ENCODE data around the gene FRRS1.
"Not testable (repeated sequence)": the region's sequence is repeated elsewhere in the genome, so short reads cannot be mapped to it uniquely, and the experiment has no call there.

Gene FRRS1

GRCh38 chr1:99801584-99801983 is 35.1 kb upstream of the FRRS1 start:
- DNase-seq (ENCODE audit: low spot score): no peak
- TF ChIP-seq CTCF (IDR thresholded peaks at IDR 0.05; ENCODE audit: borderline replicate concordance, control extremely low read depth, extremely low read depth, insufficient read depth, missing control alignments): no peak
- in situ Hi-C loops (cut with MboI; ENCODE audit: low sequenced_read_pairs, unreplicated experiment): loop anchor here (10.0 kb wide), 2 partner anchors 653 to 1063 kb away; no protein-coding TSS in a partner anchor

- in situ Hi-C loops (cut with MboI; ENCODE audit: low sequenced_read_pairs, unreplicated experiment); DNase-seq (ENCODE audit: low spot score): not testable (repeated sequence)
Observed at GRCh38 chr1:99793861-99794260, 27.4 kb upstream of the FRRS1 start.

GRCh38 chr1:99789715-99790114 is 23.3 kb upstream of the FRRS1 start:
- no peak for TF ChIP-seq CTCF (IDR thresholded peaks at IDR 0.05; ENCODE audit: borderline replicate concordance, control extremely low read depth, extremely low read depth, insufficient read depth, missing control alignments)
- DNase-seq (ENCODE audit: low spot score): no peak
- in situ Hi-C loops (cut with MboI; ENCODE audit: low sequenced_read_pairs, unreplicated experiment): no loop called here

GRCh38 chr1:99788896-99789295 is 22.5 kb upstream of the FRRS1 start:
- DNase-seq (ENCODE audit: low spot score): no peak
- no peak for TF ChIP-seq CTCF (IDR thresholded peaks at IDR 0.05; ENCODE audit: borderline replicate concordance, control extremely low read depth, extremely low read depth, insufficient read depth, missing control alignments)
- in situ Hi-C loops (cut with MboI; ENCODE audit: low sequenced_read_pairs, unreplicated experiment): no loop called here

GRCh38 chr1:99786751-99787501 is 20.5 kb upstream of the FRRS1 start:
- peak; percentile 39 for DNase-seq (ENCODE audit: low spot score)
- no peak for TF ChIP-seq CTCF (IDR thresholded peaks at IDR 0.05; ENCODE audit: borderline replicate concordance, control extremely low read depth, extremely low read depth, insufficient read depth, missing control alignments)
- in situ Hi-C loops (cut with MboI; ENCODE audit: low sequenced_read_pairs, unreplicated experiment): no loop called here

- DNase-seq (ENCODE audit: low spot score): no peak
- TF ChIP-seq CTCF (IDR thresholded peaks at IDR 0.05; ENCODE audit: borderline replicate concordance, control extremely low read depth, extremely low read depth, insufficient read depth, missing control alignments): no peak
- in situ Hi-C loops (cut with MboI; ENCODE audit: low sequenced_read_pairs, unreplicated experiment): no loop called here
Observed at GRCh38 chr1:99784809-99785255, 18.4 kb upstream of the FRRS1 start.

GRCh38 chr1:99784143-99784542 is 17.7 kb upstream of the FRRS1 start:
- no peak for DNase-seq (ENCODE audit: low spot score)
- TF ChIP-seq CTCF (IDR thresholded peaks at IDR 0.05; ENCODE audit: borderline replicate concordance, control extremely low read depth, extremely low read depth, insufficient read depth, missing control alignments): no peak
- in situ Hi-C loops (cut with MboI; ENCODE audit: low sequenced_read_pairs, unreplicated experiment): no loop called here
